Stimulated activated CD4-positive, alpha-beta T cell treated with anti-CD3 and anti-CD28 coated beads, Interleukin-1b, Interleukin-23, amount 100 ng/mL, for 48 hours (primary cell): ENCODE measurements around the gene HASPIN.

ENCODE experiments used
- DNase-seq: peaks from one replicate; pipeline ENCODE4 v3.0.0-alpha.2; 2020

The HASPIN gene

GRCh38 chr17:3739422-3740124 lies 15.9 kb downstream of the HASPIN start:
- no peak for DNase-seq

- DNase-seq, result no peak
Measured at GRCh38 chr17:3740611-3741073, 16.9 kb downstream of the HASPIN start.

DNA sequence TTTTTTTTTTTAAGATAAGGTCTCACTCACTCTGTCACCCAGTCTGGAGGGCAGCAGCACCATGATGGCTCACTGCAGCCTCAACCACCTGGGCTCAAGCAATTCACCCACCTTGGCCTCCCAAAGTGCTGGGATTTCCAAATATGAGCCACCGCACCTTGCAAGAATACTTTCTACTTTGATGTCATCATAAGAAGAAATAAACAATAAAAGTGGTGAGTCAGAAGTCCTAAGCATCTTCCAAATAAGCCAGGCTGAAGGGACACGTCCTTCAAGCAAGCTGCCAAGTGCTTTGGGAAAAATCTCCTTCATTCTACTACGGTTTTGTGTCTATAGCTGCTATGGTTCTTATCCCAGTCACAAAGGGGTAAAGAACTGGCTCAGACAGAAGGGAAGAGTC lies 20.3 kb downstream of the HASPIN start:
- DNase-seq, result no peak

- no peak for DNase-seq
Measured at GRCh38 chr17:3745071-3745470, 21.4 kb downstream of the HASPIN start.

- no peak for DNase-seq
Measured at GRCh38 chr17:3747805-3748204, 24.1 kb downstream of the HASPIN start.

DNA sequence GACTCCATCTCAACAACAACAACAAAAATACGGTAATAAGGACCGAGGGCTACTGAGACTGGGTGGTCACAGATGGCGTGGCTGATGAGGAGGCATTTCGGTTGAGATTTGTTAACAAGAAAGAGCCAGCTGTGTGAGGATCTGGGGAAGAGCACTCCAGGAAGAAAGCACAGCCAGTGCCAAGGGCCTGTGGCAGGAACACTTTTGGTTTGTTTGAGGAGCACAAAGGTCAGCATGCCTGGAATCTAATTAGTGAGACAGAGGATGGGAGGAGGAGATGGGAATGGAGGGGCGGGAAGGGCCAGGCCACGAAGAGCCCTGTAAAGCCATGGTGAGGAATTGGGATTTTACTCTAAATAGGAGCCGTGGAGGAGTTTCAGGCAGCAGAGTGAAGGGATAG lies 24.9 kb downstream of the HASPIN start:
- no peak for DNase-seq

DNA sequence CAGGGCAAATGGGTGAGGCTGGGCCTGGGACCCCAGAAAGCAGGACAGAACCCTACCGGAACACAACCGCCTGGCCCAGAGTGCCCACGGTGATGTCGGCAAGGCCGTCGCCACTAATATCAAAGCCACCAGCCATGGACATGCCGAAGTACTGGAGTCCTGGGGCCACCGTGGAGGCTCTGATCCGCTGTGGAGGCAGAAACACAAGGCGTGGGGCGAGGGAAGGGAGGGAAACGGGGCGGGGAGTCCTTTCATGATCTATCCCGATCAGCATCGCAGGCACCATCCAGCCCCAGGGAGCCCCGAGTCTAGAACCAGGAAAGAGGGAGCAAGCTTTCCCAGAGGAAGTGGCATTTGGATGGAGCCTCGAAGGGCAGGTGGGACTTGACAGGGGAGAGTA lies 26.6 kb downstream of the HASPIN start:
- no peak for DNase-seq

GRCh38 chr17:3750926-3751325 lies 27.2 kb downstream of the HASPIN start:
- DNase-seq, result no peak

GRCh38 chr17:3751836-3752235 lies 28.1 kb downstream of the HASPIN start:
- no peak for DNase-seq

DNA sequence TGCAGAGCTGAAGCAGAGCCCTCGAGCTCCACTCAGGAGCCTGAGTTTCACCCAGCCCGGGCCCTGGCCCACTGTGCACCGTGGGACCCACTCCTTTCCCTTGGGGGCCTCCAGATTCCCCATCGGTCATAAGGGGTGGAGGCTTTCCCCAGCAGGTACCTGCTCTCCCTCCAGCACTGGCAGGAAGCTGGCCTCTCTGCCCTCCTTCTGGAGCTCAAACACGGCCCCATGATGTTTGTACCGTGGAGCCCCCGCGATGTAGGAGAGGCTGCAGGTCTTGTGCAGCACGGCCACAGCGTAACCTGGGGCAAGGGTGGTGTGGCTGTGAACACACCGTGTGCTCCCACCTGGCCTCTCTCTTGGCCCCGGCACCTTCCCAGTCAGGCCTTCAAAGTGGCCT lies 29.9 kb downstream of the HASPIN start:
- no peak for DNase-seq

DNA sequence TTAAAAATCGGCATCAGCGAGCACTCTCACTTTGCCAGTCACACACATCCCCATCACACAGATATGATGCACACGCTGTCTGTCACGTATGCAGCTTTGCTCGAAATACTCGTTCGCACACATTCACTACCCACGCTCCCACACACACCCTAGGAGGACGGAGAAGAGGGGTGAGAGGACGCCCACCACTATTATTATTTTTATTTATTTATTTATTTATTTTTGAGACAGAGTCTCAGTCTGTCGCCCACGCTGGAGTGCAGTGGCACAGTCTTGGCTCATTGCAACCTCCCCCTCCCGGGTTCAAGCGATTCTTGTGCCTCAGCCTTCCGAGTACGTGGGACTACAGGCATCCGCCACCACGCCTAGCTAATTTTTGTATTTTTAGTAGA lies 30.4 kb downstream of the HASPIN start:
- DNase-seq, result no peak

DNA sequence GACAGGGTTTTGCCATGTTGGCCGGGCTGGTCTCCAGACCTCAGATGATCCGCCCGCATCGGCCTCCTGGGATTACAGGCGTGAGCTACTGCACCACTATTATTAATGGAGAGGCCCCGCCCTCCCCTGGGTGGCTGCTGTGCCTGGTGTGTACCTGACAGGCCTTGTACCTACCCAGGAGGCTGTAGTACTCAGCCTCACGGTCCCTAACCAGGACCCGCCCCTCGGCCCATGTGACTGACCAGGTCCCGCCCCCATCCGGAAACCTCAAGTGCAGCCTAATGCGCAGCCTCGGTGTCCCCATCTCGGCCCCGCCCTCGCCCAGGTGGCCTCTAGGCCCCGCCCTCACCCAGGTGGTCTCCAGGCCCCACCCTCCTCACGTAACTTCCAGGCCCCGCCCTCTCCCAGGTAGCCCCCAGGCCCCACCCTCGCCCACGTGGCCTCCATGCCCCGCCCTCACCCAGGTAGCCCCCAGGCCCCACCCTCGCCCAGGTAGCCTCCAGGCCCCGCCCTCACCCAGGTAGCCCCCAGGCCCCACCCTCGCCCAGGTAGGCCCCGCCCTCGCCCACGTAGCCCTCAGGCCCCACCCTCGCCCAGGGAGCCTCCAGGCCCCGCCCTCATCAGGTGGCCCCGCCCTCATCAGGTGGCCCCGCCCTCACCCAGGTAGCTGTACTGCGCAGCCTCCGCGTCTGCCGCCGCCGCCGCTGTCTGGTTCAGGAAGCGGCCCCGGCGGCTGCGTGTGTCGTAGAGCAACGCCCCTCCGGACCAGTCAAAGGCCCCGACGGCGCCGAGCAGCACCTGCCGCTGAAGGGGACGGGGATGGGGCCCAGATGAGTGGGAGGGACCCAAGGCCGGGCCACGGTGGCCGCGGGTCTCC lies 31.0 kb downstream of the HASPIN start:
- DNase-seq, result peak; percentile 78

GRCh38 chr17:3755335-3756030 lies 31.8 kb downstream of the HASPIN start:
- DNase-seq, result no peak

DNA sequence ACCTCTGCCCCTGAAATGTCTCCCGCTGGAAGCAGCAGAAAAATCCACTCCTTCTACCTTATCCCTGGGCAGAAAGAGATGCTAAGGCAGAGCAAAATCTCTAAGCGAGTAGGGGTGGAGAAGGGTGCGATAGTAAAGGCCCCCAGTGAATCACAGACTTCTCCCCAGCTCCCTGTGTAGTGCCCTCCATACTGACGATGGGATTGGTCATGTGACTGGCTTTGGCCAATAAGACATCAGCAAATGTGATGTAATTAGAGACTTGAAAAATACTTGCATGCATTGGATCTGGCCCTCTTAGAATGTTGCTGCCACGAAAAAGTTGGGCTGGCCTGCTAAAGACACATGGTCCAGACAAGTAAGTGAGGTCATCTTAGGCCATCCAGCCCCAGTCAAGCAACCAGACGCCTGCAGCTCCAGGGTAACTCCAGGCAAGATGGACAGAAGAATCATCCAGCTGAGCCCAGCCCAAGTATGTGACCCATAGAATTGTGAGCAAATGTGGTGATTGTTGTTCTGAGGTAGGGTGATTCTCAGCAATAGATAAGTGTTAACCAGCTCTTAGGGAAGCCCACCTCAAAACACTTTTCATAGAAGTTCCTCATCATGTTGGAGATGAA lies 36.0 kb downstream of the HASPIN start:
- DNase-seq, result no peak

DNA sequence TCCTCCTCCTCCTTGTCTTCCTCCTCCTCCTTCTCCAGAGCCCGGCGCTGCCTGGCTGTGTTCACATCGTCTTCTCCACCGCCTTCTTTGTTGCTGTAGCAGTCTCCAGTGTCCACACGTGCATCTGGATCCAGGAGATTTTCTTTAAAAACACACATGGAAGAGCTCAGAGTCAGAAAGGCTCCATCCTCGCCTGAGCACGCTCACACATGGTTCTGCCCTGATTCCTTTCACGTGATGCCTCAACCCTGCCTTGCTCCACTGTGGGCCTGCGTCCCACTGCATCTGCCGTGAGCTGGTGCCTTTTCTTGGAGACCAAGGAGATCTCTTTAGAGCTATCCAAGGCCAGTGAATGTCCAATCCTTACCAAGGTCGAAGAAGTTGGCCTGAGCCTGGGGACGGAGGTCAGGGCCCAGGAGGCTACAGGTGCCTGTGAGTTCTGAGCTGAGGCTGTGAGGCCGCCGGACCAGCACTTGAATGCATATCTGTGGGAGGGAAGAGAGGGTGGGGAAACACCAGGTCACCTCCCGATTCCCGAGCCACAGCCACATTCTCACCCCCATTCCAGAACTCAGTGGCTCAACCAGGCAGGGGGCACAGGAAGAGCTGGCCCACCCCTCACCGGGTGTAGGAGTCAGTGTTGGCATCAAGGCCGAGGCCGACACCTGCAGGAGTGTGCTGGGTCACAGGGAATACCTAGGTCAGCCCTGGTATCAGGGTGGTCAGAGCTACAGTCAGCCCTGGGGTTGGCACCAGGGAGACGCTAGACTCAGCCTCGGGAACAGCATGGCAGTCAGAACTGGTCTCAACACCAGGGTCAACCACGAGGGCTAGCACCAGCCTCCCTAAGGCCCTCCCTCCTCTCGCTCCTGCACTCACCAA lies 37.6 kb downstream of the HASPIN start:
- DNase-seq, result no peak

DNA sequence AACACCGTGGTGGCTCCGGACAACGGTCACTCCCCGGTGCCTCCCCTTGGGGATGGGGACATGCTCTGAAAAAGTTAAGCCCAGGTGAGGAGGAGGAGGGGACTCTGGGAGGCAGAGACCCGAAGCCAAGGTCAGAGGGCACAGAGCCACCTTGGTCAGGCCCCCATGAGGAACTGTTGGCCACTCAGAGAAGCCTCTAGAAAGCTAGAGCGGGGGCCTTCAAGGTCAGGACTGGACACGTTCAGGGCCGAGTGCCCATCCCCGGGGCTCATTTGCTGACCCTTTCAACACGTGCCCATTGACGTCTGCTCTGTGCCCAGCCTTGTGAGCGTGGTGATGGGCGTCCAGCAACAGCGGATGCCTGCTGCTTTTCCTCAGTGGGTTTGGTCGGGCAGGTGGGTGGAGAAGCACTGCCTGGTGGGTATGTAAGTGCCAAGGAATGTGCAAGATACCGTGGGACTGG lies 38.2 kb downstream of the HASPIN start:
- no peak for DNase-seq

GRCh38 chr17:3762922-3763776 lies 39.4 kb downstream of the HASPIN start:
- peak; percentile 57 for DNase-seq

- DNase-seq, result no peak
Measured at GRCh38 chr17:3763777-3764170, 40.1 kb downstream of the HASPIN start.

DNA sequence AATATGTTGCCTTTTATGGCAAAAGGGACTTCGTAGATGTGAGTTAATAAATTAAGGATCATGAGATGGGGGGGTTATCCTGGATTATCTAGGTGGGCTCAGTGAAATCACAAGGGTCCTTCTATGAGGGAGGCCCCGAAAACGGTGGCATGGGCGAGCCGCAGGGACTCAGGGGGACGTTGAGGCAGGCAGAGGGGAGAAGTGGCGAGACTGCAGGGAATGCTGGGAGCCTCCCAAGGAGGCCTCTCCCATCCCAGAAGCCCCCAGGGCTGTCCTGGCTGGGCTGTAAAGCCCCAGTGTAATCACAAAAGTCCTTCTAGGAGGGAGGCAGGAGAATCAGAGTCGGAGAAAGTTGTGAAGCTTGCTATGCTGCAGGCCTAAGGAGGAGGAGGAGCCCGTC lies 42.3 kb downstream of the HASPIN start:
- DNase-seq, result no peak

GRCh38 chr17:3766779-3767178 lies 43.1 kb downstream of the HASPIN start:
- no peak for DNase-seq

GRCh38 chr17:3768341-3768740 lies 44.6 kb downstream of the HASPIN start:
- no peak for DNase-seq
